ENCODE results near the gene SORCS2. TPM values are rescaled to one million over a fixed set of nuclear protein-coding genes. Genes with fewer than 3 reads are reported as not detected.

The SORCS2 gene
- total RNA-seq, 1 donor from 2014 or later = under 0.01 TPM

DNA sequence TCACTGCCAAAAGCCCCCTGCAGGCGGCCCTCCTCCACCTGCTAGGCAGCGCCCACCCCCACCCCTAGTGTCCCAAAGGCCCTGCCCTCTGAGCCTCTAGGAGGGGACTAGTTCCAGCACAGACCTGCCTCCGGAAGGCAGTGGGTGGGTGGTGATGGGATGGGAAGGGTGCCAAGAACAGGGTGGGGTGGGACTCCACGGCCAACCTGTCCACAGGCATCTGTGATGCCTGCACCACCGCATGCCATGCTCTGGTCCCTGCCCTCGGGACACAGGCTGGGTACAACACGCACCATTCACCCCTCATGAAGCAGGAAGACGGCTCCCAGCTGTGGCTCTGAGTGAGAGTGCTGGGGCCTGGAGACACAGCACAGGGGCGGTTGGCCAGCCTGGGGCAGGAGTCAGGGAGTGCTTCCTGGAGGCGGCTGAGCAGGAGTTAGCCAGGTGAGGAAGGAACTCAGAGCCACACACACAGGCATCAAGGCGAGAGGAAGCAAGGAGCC lies 485.5 kb downstream of the SORCS2 start:
- DNase-seq (ENCODE audit: low read depth in 2 of 2) = no peak

GRCh38 chr4:7678318-7678852 lies 486.0 kb downstream of the SORCS2 start:
- no peak for DNase-seq (ENCODE audit: low read depth in 2 of 2)

- DNase-seq (ENCODE audit: low read depth in 2 of 2) = no peak
Observed at GRCh38 chr4:7679406-7680040, 487.2 kb downstream of the SORCS2 start.

DNA sequence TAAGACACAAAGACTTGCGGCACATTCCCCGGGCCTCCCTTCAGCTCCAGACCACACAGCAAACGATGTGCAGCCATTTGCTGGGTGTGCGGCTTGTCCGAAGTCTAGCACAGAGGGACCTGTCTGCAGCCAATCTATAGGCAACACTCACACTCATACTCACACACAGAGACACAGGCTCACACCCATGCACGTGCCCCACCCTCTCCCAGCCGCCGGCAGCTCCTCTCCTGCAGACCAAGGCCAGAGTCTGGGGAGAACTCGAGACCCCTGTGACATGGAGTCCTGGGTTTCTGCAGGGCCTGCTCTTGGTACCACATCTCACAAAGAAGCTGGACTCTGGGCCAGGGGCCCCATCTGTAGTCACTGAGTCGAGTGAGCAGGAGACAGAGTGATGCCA lies 487.8 kb downstream of the SORCS2 start:
- DNase-seq (ENCODE audit: low read depth in 2 of 2) = no peak

DNA sequence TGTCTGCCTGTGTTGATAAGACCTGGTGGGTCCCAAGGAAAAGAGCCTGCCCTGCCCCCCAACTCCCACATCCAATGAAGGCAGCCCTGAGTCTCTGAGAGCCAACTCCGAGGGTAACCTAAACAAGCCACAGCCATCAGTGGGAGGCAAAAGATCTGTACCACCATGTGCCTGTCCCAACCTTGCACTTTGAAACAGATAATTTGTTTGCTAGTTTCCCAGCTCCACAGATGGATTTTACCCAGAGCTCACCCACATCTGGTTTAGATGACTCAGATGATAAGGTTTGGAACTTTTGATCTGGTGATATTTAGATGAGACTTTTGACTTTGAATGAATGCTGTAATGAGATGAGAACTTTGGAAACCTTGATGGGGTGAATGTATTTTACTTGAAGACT lies 488.4 kb downstream of the SORCS2 start:
- no peak for DNase-seq (ENCODE audit: low read depth in 2 of 2)

GRCh38 chr4:7683126-7683703 lies 490.9 kb downstream of the SORCS2 start:
- DNase-seq (ENCODE audit: low read depth in 2 of 2) = no peak

DNA sequence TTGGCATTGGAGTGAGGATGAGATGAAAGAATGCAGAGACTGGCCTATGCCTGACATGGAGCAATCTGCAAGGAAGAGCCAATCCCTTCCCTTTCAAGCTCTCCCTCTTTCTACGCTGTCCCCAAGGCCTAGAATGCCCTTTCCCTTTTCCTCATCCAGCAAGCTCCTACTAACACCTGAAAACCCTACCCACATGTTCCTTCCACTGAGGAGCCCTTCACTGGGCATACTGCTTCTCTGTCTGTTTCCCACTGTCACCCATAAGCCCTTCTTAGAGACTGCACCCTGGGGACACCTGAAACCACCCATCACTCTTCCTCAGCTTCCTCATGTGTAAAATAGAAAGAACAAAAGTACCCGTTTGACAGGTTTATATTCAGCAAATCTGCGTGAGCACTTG lies 492.0 kb downstream of the SORCS2 start:
- no peak for DNase-seq (ENCODE audit: low read depth in 2 of 2)

DNA sequence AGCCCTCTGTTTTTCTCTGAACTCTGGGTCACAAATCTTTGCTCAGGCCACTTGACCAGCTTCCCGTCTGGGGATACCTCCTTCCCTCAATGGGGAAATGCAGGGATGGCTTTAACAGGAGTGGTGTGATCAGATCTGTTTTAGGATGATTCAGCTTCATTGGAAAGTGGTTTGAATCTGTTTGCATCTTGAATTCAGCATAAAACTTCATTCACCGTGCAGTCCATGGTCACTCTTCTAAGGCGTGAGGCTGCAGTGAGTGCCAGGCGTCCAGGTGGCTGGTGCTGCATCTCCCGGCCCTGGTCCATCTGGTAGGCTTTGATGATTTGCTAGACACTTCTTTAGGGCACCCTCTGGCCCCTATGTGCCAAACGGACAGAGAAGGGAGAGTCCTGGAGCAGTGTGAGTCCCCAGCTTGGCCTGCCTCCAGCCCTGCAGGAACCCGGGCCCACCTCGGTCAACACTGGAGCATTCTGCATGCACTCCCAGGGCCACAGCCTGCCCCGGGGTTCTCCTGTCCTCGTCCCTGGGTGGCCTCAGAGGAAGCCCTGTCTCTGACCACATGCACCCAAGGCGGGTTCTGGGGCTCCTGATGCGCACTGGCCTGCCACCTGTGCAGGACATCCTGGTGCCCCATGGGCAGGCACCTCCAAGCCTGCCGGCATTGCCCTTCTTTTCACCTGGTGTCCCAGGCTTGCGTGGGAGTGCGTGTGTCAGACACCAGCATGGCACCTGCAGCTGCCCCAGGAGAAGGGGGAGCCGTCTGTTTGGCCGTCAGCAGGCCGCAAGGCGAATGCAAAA lies 493.9 kb downstream of the SORCS2 start:
- no peak for DNase-seq (ENCODE audit: low read depth in 2 of 2)

DNA sequence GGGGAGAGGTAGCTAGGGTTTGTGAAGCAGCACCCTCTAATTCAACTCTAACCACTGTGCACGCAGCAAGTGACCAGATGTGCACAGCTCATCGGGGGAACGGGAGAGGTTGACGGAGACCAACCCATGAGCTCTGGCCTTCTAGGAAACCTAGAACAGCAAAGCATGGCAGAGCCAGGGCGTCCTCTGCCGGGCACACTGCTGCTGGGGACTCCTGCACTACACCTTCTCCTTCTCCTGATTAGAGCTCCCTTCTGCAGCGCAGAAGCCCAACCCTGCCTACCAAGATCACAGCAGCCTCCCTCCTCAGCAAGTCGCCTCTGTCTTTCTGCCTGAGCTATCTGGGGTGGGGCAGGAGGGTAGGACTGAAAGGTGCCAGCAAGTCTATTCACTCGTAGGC lies 494.7 kb downstream of the SORCS2 start:
- DNase-seq (ENCODE audit: low read depth in 2 of 2) = no peak

GRCh38 chr4:7687796-7688195 lies 495.5 kb downstream of the SORCS2 start:
- DNase-seq (ENCODE audit: low read depth in 2 of 2) = no peak

- DNase-seq (ENCODE audit: low read depth in 2 of 2) = no peak
Observed at GRCh38 chr4:7689773-7690693, 497.7 kb downstream of the SORCS2 start.

GRCh38 chr4:7691061-7691460 lies 498.7 kb downstream of the SORCS2 start:
- DNase-seq (ENCODE audit: low read depth in 2 of 2) = no peak

DNA sequence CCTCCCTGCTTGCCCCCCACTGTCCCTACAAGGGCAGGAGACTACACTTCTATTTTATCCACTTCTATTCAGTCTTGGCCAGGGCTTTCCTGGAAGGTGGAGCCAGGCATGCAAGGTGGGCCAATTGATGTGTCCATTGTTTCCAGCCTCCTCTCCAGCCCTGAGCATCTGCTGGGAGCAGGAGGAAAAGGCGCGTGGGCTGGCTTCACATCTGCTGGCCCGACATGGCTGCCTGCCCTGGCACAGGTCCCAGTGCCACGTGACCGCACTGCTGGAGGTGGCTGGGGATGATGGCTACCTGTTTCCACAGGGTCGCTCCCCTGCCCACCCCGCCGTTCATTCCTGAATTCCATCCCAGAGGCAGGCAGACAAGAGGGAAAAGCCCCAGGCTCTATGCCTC lies 499.6 kb downstream of the SORCS2 start:
- peak; percentile 6 to 14 for DNase-seq (ENCODE audit: low read depth in 2 of 2)

DNA sequence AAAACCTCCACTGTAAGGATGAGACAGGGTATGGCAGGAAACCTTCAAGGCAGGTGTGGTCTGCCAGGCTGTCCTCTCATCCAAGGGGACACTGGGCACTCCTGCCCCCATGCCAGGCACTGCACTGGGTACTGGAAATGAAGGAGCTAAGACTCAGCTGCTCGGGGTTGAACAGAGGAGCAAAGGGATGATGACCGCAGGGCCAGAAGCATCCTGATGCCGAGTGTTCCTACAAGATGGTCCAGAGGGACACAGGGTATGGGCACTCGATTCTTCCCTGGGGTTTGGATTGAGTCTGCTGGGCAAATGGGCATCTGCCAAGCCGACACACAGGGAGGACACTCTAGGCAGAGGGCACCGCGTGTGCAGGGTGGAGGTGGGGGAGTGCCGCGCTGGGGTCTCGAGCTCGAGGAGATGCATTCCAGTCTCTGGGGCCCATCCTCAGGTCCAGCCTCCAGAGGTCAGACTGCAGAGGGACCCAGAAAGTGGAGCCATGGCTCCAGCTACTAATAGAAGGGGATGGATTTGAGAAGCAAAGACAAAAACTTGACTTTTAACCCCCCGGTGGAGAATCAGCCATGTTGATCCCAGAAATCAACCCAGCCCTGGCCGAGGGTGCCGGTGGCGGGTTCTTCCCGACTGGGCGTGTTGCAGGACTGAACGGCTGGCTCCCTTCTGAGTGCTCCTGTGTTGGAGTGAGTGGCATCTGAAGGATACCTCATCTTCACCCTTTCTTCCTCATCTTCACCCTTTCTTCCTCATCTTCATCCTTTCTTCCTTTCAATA lies 500.3 kb downstream of the SORCS2 start:
- no peak for DNase-seq (ENCODE audit: low read depth in 2 of 2)

DNA sequence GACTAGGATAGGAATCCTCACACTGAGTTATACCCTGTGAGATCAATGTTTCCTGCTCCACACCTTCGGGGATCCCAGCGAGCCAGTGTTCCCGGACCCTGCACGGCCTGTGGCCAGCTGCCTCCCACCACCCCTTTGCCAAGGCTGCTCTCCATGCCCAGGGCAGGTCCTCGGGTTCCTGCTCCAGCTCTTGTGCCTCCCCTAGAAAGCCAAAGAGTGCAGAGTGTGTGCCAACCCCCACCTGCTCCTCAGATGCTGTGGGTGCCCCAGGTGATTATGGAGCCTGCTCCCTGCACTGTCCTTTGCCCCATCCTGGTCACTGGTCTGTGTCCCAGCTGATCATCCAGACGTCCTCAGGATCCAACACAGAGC lies 500.9 kb downstream of the SORCS2 start:
- no peak for DNase-seq (ENCODE audit: low read depth in 2 of 2)

GRCh38 chr4:7693711-7694110 lies 501.4 kb downstream of the SORCS2 start:
- no peak for DNase-seq (ENCODE audit: low read depth in 2 of 2)

DNA sequence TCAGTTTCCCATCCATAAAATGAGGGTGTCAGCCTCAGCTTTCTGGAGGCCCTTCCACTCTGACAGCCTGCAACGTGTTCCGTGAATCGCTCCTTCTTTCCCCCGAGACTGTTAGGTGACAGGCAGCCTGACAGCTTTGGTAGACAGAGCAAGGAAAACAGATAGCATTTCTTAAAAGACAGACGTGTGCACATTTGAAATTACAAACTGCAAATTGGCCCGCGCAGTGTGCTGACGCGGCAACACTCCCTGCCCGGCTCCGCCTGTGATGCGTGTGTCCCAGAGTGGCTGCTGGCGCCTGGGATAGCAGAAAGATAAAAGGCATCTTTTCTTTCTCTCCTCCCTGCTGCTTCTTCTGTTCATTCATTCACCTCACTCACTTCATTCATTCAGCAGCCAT lies 502.0 kb downstream of the SORCS2 start:
- no peak for DNase-seq (ENCODE audit: low read depth in 2 of 2)

DNA sequence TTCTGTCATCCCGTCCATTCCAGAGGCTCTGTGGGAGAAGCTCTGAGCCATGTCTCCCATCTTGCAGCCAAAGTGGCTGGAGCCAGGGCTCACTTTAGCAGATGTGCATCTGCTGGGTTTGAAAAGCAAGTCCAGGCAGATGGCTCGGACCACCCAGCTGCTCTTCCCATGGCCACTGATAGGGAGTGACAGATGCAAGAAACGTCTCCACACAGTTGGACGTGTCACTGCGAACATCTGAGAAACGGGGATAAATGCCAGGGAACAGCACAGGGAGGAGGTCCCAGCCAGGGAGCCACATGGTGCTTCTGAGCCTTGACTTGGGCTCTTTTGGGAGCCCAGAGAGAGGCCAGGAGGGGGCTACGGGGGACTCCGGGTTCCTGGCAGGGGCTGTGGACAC lies 505.0 kb downstream of the SORCS2 start:
- DNase-seq (ENCODE audit: low read depth in 2 of 2) = no peak

DNA sequence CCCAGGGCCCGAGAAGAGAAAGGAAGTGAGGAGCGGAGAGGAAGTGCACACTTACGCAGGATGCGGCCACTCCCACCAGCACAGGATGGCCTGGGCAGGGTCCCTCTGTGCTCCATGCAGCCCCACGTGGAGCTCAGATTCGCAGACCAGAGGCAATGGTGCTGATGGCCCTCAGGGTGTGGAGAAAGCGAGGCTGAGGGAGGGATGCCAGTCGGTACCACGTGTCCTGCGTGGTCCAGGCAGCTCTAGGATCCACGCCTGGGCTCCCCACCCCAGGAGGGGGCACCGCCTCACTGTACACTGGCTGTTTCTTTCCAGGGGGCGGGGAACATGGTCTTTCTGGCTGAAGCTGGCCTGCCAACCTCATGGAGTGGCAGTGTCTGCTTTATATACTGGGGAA lies 505.5 kb downstream of the SORCS2 start:
- DNase-seq (ENCODE audit: low read depth in 2 of 2) = no peak

GRCh38 chr4:7698584-7698983 lies 506.2 kb downstream of the SORCS2 start:
- no peak for DNase-seq (ENCODE audit: low read depth in 2 of 2)

- DNase-seq (ENCODE audit: low read depth in 2 of 2) = no peak
Observed at GRCh38 chr4:7699031-7699430, 506.7 kb downstream of the SORCS2 start.

All from dermis microvascular lymphatic vessel endothelial cell (primary cell).